AG10803 (cell line): ENCODE data around the gene GEMIN7.
A peak's percentile ranks its signal among the peaks of the same experiment; 100 is the strongest.

ENCODE experiments used
- DNase-seq: peaks from one replicate; pipeline ENCODE4 v3.0.0; 2010; ENCODE audit warnings: low read depth
- H3K4me3 ChIP-seq: 2 replicates; pipeline ENCODE4 v1.5.1; 2011; ENCODE audit warnings: mild to moderate bottlenecking, low read length, control low read depth
- TF ChIP-seq, protein P1 (sequence below): conservative IDR thresholded peaks from 2 replicates; pipeline ENCODE4 v1.5.1; 2011; ENCODE audit warnings: mild to moderate bottlenecking, low read length, control low read depth, inconsistent platforms

Gene GEMIN7

GRCh38 chr19:45078390-45079062, 534 bp upstream of the GEMIN7 start:
- no peak for DNase-seq
- TF ChIP-seq, protein P1, sequence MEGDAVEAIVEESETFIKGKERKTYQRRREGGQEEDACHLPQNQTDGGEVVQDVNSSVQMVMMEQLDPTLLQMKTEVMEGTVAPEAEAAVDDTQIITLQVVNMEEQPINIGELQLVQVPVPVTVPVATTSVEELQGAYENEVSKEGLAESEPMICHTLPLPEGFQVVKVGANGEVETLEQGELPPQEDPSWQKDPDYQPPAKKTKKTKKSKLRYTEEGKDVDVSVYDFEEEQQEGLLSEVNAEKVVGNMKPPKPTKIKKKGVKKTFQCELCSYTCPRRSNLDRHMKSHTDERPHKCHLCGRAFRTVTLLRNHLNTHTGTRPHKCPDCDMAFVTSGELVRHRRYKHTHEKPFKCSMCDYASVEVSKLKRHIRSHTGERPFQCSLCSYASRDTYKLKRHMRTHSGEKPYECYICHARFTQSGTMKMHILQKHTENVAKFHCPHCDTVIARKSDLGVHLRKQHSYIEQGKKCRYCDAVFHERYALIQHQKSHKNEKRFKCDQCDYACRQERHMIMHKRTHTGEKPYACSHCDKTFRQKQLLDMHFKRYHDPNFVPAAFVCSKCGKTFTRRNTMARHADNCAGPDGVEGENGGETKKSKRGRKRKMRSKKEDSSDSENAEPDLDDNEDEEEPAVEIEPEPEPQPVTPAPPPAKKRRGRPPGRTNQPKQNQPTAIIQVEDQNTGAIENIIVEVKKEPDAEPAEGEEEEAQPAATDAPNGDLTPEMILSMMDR = no peak
- H3K4me3 ChIP-seq = peak overlapping the region; percentile 97

- TF ChIP-seq, protein P1 = no peak
- DNase-seq = no peak
- peak overlapping the region; percentile 97 for H3K4me3 ChIP-seq
Measured at GRCh38 chr19:45079911-45080370, 881 bp downstream of the GEMIN7 start.

DNA sequence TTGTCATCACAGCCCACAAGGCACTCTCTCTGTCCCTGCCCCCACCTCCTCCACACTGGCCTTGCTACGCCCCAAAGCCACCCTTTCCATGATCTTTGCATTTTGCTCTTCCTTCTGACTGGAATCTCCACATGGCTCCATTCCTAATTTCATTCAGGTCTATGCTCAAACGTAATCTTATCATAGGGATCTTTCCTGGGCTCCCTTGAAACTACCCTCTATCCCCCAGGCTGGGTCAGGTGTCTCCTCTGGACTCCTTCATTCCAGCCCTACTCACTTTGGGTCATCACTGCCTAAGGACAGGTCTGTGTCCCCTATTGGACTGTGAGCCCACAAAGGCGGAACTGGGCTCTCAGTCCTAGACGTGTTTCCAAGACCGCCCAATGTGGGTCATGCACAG, 3.1 kb downstream of the GEMIN7 start:
- H3K4me3 ChIP-seq = no peak overlapping the region
- TF ChIP-seq, protein P1 = no peak
- no peak for DNase-seq

GRCh38 chr19:45086480-45086879, 7.4 kb downstream of the GEMIN7 start:
- TF ChIP-seq, protein P1 = no peak
- no peak for DNase-seq
- no peak overlapping the region for H3K4me3 ChIP-seq

- TF ChIP-seq, protein P1 = no peak
- no peak for DNase-seq
- no peak overlapping the region for H3K4me3 ChIP-seq
Measured at GRCh38 chr19:45087531-45087930, 8.5 kb downstream of the GEMIN7 start.

DNA sequence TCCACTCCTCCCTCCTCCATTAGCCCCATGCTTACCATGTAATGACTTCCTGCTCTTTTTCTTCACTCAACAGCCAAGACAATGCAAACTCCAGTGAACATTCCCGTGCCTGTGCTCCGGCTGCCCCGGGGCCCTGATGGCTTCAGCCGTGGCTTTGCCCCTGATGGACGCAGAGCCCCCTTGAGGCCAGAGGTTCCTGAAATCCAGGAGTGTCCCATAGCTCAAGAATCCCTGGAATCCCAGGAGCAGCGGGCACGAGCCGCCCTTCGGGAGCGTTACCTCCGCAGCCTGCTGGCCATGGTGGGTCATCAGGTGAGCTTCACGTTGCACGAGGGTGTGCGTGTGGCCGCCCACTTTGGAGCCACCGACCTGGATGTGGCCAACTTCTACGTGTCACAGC, 11.0 kb downstream of the GEMIN7 start:
- no peak overlapping the region for H3K4me3 ChIP-seq
- TF ChIP-seq, protein P1 = no peak
- no peak for DNase-seq

- TF ChIP-seq, protein P1 = no peak
- no peak for DNase-seq
- H3K4me3 ChIP-seq = no peak overlapping the region
Measured at GRCh38 chr19:45090606-45091005, 11.5 kb downstream of the GEMIN7 start.
